Suppressor macrophage (primary cell): ENCODE results near the gene CFAP53.
"Not testable (repeated sequence)": the region's sequence is repeated elsewhere in the genome, so short reads cannot be mapped to it uniquely, and the experiment has no call there.

Experiments used
- DNase-seq, 4 experiments: peaks; one replicate each; pipeline ENCODE4 v3.0.0-alpha.2; 2020 to 2022

CFAP53 gene

GRCh38 chr18:50268022-50268747, 1.9 kb upstream of the CFAP53 start:
- DNase-seq = peak; percentile 79 to 93 (median 84)

- no peak for DNase-seq
These were observed 3.3 kb downstream of the CFAP53 start for GRCh38 chr18:50262977-50263376.

GRCh38 chr18:50250935-50251334, 15.4 kb downstream of the CFAP53 start:
- no peak for DNase-seq

GRCh38 chr18:50249576-50249975, 16.7 kb downstream of the CFAP53 start:
- no peak for DNase-seq

GRCh38 chr18:50247561-50247960, 18.7 kb downstream of the CFAP53 start:
- no peak for DNase-seq

- DNase-seq = not testable (repeated sequence)
These were observed 24.5 kb downstream of the CFAP53 start for GRCh38 chr18:50241768-50242167.

GRCh38 chr18:50240080-50240563, 26.2 kb downstream of the CFAP53 start:
- no peak for DNase-seq

GRCh38 chr18:50232419-50232818, 33.9 kb downstream of the CFAP53 start:
- no peak for DNase-seq

GRCh38 chr18:50231621-50232020, 34.7 kb downstream of the CFAP53 start:
- no peak for DNase-seq

- not testable (repeated sequence) for DNase-seq
These were observed 46.0 kb downstream of the CFAP53 start for GRCh38 chr18:50220249-50220648.

- peak; percentile 37 to 49 (median 46) for DNase-seq
These were observed 47.7 kb downstream of the CFAP53 start for GRCh38 chr18:50218432-50219197.

- DNase-seq = no peak
These were observed 57.0 kb downstream of the CFAP53 start for GRCh38 chr18:50209311-50209710.

- DNase-seq = no peak
These were observed 58.6 kb downstream of the CFAP53 start for GRCh38 chr18:50207722-50208121.

GRCh38 chr18:50203801-50204604, 62.3 kb downstream of the CFAP53 start:
- peak; percentile 7 to 46 (median 28) for DNase-seq

- no peak for DNase-seq
These were observed 64.7 kb downstream of the CFAP53 start for GRCh38 chr18:50201476-50202018.

- no peak for DNase-seq
These were observed 66.4 kb downstream of the CFAP53 start for GRCh38 chr18:50199921-50200320.

GRCh38 chr18:50199346-50199855, 66.9 kb downstream of the CFAP53 start:
- DNase-seq = no peak

GRCh38 chr18:50196261-50196660, 70.0 kb downstream of the CFAP53 start:
- DNase-seq = no peak

GRCh38 chr18:50195689-50196088, 70.6 kb downstream of the CFAP53 start:
- no peak for DNase-seq

GRCh38 chr18:50194631-50195532, 71.4 kb downstream of the CFAP53 start, which contains the start of gene MYO5B:
MYO5B (minus strand) TSS chr18:50195147; CDS start chr18:50194793, 354 bp downstream.
- peak in 2 of 4 experiments; percentile 5 to 30 for DNase-seq
